ENCODE measurements around the gene CAMK2B.

GRCh38 chr7:44261240-44261639 lies 64.2 kb downstream of the CAMK2B start:
- TF ChIP-seq, protein P1, sequence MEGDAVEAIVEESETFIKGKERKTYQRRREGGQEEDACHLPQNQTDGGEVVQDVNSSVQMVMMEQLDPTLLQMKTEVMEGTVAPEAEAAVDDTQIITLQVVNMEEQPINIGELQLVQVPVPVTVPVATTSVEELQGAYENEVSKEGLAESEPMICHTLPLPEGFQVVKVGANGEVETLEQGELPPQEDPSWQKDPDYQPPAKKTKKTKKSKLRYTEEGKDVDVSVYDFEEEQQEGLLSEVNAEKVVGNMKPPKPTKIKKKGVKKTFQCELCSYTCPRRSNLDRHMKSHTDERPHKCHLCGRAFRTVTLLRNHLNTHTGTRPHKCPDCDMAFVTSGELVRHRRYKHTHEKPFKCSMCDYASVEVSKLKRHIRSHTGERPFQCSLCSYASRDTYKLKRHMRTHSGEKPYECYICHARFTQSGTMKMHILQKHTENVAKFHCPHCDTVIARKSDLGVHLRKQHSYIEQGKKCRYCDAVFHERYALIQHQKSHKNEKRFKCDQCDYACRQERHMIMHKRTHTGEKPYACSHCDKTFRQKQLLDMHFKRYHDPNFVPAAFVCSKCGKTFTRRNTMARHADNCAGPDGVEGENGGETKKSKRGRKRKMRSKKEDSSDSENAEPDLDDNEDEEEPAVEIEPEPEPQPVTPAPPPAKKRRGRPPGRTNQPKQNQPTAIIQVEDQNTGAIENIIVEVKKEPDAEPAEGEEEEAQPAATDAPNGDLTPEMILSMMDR (IDR thresholded peaks at IDR 0.05) = no peak
- no peak for TF ChIP-seq POLR2A (IDR thresholded peaks at IDR 0.05)
